ENCODE measurements around the gene WDR46. TPM values are rescaled to one million over a fixed set of nuclear protein-coding genes. Genes with fewer than 3 reads are reported as not detected.
A peak's percentile ranks its signal among the peaks of the same experiment; 100 is the strongest.

Gene WDR46
- total and polyA plus RNA-seq, 2 of the 8 experiments (the other 6 are each of a cell fraction or from before 2014, with no cell fraction given): 69.7 to 91.0 TPM

- Histone ChIP-seq H3K4me3 (ENCODE audit: extremely low read depth in 1 of 4, insufficient read depth in 2 of 4, low read depth in 3 of 4, low read length in 4 of 4) (peak overlapping the region in 3 of 4 experiments; percentile 55 to 81 (median 63); a peak in 6 of 8 replicates), H3K4me1 (replicated peaks in 1 of 4; ENCODE audit: control insufficient read depth in 3 of 4, insufficient read depth in 4 of 4, low read length in 3 of 4) (peaks cover 3 to 31% (median 12%) of the 10 kb centered on the region in 4 experiments), H3K23me2 (ENCODE audit: low read depth, low read length) (peaks cover 14% of the 10 kb centered on the region), H2AK5ac (ENCODE audit: low read depth, low read length) (peak overlapping the region; percentile 6; the same call in 1 of the 2 replicates), H3K9ac (replicated peaks in 1 of 4; ENCODE audit: extremely low read depth in 1 of 4, low read depth in 3 of 4, low read length in 3 of 4) (peak overlapping the region in 1 of 4 experiments; percentile 49; a peak in 2 of 7 replicates), H3K36me3 (ENCODE audit: control insufficient read depth in 2 of 4, insufficient read depth in 4 of 4, low read length in 3 of 4) (peaks cover 13 to 40% (median 36%) of the 10 kb centered on the region in 4 experiments; a peak in 7 of 8 replicates), H3K18ac (ENCODE audit: extremely low read depth, low read length) (no peak overlapping the region), H3K14ac (ENCODE audit: insufficient read length) (no peak overlapping the region), H2BK20ac (ENCODE audit: low read length) (no peak overlapping the region), H3K79me1 (ENCODE audit: low read depth, low read length) (0 out of 2 replicates have a peak, but pooled peaks cover 4% of the 10 kb centered on the region), H4K8ac (ENCODE audit: extremely low read depth, insufficient read depth, low read length) (no peak overlapping the region; the same call in 1 of the 2 replicates), H2AFZ (ENCODE audit: low read length) (no peak overlapping the region), H4K91ac (replicated peaks; ENCODE audit: insufficient read length, low read length) (no peak overlapping the region), H2BK120ac (replicated peaks; ENCODE audit: low read depth, low read length) (no peak overlapping the region), H3K9me3 (ENCODE audit: insufficient read depth in 2 of 2, low read depth in 1 of 2, low read length in 1 of 2) (no peaks in the 10 kb centered on the region), H4K20me1 (replicated peaks in 1 of 2; ENCODE audit: control insufficient read depth in 1 of 2, insufficient read depth in 2 of 2, low read length in 2 of 2) (peaks cover 13 to 15% of the 10 kb centered on the region in 2 experiments), H2BK12ac (ENCODE audit: low read depth, low read length) (peak overlapping the region; percentile 65; the same call in 1 of the 2 replicates), H3K27ac (ENCODE audit: low read depth, low read length) (no peak overlapping the region), H2BK5ac (ENCODE audit: low read depth, low read length) (0 out of 2 replicates have a peak overlapping the region, but pooled peaks have one; percentile 86), H3K56ac (replicated peaks; ENCODE audit: insufficient read length, low read depth, low read length) (no peak overlapping the region), H3K4ac (replicated peaks; ENCODE audit: insufficient read length, low read depth, low read length) (peak overlapping the region; percentile 44), H2BK15ac (ENCODE audit: low read length) (peak overlapping the region; percentile 12; the same call in 1 of the 2 replicates), H3K79me2 (ENCODE audit: control insufficient read depth in 1 of 2, insufficient read depth in 2 of 2, low read length in 2 of 2) (peaks cover 12 to 20% of the 10 kb centered on the region in 2 experiments), H3K23ac (ENCODE audit: insufficient read length) (no peak overlapping the region), H3K27me3 (replicated peaks in 1 of 4; ENCODE audit: control insufficient read depth in 3 of 4, extremely low read depth in 1 of 4, insufficient read depth in 3 of 4, low read length in 3 of 4) (no peaks in the 10 kb centered on the region), H3K4me2 (ENCODE audit: insufficient read depth in 1 of 2, low read depth in 2 of 2, low read length in 2 of 2) (peak overlapping the region; percentile 86 to 96), H4K5ac (ENCODE audit: insufficient read length, low read depth, low read length) (no peak overlapping the region)
- no peak for FAIRE-seq
- POLR2A ChIA-PET (ENCODE audit: partially characterized antibody): interaction anchor here (1.7 to 12.0 kb wide), 10 partner anchors 10 to 309 kb away, joined by 4 to 337 read pairs (median 12); partner anchors contain the start of genes BRD2, CUTA, PFDN6 and RGL2
- WGBS, 2 experiments (ENCODE audit: extremely low coverage in 1 of 2, insufficient coverage in 1 of 2, insufficient read length in 1 of 2, insufficient replicate concordance in 2 of 2, low coverage in 1 of 2, low lambda C conversion rate in 2 of 2, missing lambda C conversion rate in 1 of 2): 83% methylated on average over 9 of the region's 9 CpGs; no CpG with 5 or more reads in 1 of the 2 experiments
- CTCF ChIA-PET (ENCODE audit: partially characterized antibody): interaction anchor here (0.9 to 8.0 kb wide), 11 partner anchors 12 to 198 kb away, joined by 3 to 81 read pairs (median 3); partner anchors contain the start of genes PFDN6, RGL2, TAPBP and WDR46
- DNase-seq (ENCODE audit: low read depth in 1 of 2, low spot score in 2 of 2): no peak
Measured at GRCh38 chr6:33278392-33278741, 10.7 kb downstream of the WDR46 start.
